ENCODE results near the gene ADRB1.

DNA sequence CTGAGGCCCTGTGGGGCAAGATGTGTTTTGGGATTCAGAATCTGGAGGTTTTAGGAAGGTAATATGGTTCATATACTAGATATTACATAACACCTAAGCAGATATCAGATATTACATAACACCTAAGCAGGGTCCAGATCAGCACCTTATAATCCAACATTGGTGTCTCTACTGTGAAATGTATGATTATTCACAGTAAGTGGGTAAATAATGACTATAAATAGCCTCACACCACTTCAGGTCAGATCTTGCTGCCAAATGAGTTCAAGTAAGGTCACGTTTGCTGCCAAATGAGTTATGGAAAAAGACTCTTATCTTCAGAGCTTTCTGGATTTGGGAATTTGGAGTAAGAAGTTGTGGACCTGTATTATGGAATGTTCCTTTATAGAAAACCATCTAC is 14.6 kb downstream of the ADRB1 start:
- TF ChIP-seq, protein P1, sequence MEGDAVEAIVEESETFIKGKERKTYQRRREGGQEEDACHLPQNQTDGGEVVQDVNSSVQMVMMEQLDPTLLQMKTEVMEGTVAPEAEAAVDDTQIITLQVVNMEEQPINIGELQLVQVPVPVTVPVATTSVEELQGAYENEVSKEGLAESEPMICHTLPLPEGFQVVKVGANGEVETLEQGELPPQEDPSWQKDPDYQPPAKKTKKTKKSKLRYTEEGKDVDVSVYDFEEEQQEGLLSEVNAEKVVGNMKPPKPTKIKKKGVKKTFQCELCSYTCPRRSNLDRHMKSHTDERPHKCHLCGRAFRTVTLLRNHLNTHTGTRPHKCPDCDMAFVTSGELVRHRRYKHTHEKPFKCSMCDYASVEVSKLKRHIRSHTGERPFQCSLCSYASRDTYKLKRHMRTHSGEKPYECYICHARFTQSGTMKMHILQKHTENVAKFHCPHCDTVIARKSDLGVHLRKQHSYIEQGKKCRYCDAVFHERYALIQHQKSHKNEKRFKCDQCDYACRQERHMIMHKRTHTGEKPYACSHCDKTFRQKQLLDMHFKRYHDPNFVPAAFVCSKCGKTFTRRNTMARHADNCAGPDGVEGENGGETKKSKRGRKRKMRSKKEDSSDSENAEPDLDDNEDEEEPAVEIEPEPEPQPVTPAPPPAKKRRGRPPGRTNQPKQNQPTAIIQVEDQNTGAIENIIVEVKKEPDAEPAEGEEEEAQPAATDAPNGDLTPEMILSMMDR (conservative IDR thresholded peaks at IDR 0.05; ENCODE audit: low read length) = no peak
- TF ChIP-seq EZH2phosphoT487 (IDR thresholded peaks at IDR 0.05; ENCODE audit: borderline replicate concordance) = no peak

All from Loucy (cell line).